OCI-LY7 (cell line): ENCODE results near the gene ZFYVE28. TPM values are rescaled to one million over a fixed set of nuclear protein-coding genes. Genes with fewer than 3 reads are reported as not detected.

ENCODE experiments used
- BruUV-seq: library from RNA; stranded (reverse); fragments of 400-500 nt; replicated peaks from 2 replicates; lab custom pipeline; 2021; lab: Mats Ljungman, UMichigan
- CTCF ChIA-PET: fragments of 300-600 bp; sonication (Branson Sonifier 250); formaldehyde crosslinking; loops from one replicate; lab custom pipeline; 2022; ENCODE audit warnings: antibody characterized with exemption; ENCODE audit not compliant: unreplicated experiment; lab: Charles Lee
- POLR2A ChIA-PET: fragments of 300-600 bp; sonication (Branson Sonifier 250); formaldehyde crosslinking; loops from one replicate; lab custom pipeline; 2022; ENCODE audit warnings: antibody characterized with exemption; lab: Charles Lee
- DNase-seq: peaks from one replicate; pipeline ENCODE4 v3.0.0-alpha.2; 2015; ENCODE audit warnings: low spot score
- H2AFZ ChIP-seq: fragments of 200-600 bp; sonication (generic), shearing (Covaris generic); 2 replicates; pipeline ENCODE4 v1.6.1; 2014; ENCODE audit warnings: mild to moderate bottlenecking, antibody characterized with exemption, low read length, moderate library complexity
- H3K27ac ChIP-seq: fragments of 200-600 bp; sonication (generic); 2 replicates; pipeline ENCODE4 v1.5.1; 2014; ENCODE audit warnings: mixed run types, low read depth, mild to moderate bottlenecking, moderate library complexity, low read length, inconsistent platforms; ENCODE audit not compliant: poor library complexity, severe bottlenecking
- H3K36me3 ChIP-seq: fragments of 200-600 bp; sonication (generic); 2 replicates; pipeline ENCODE4 v1.6.1; 2014; ENCODE audit warnings: mild to moderate bottlenecking, antibody characterized with exemption, low read length, moderate library complexity, mixed read lengths; ENCODE audit not compliant: insufficient read depth
- H3K4me1 ChIP-seq: fragments of 200-600 bp; sonication (generic); 2 replicates; pipeline ENCODE4 v1.5.1; 2014; ENCODE audit warnings: mild to moderate bottlenecking, low read length; ENCODE audit not compliant: insufficient read depth, poor library complexity, severe bottlenecking
- H3K4me2 ChIP-seq: fragments of 200-600 bp; sonication (generic); 2 replicates; pipeline ENCODE4 v1.6.1; 2014; ENCODE audit warnings: mild to moderate bottlenecking, low read length
- H3K4me3 ChIP-seq: fragments of 200-600 bp; sonication (generic); 2 replicates; pipeline ENCODE4 v1.5.1; 2014; ENCODE audit warnings: mild to moderate bottlenecking, low read depth, low read length; ENCODE audit not compliant: poor library complexity, severe bottlenecking
- H3K79me2 ChIP-seq: fragments of 200-600 bp; sonication (generic); 2 replicates; pipeline ENCODE4 v1.6.1; 2016; ENCODE audit warnings: low read depth, mild to moderate bottlenecking, low read length, moderate library complexity, mixed read lengths; ENCODE audit not compliant: insufficient read depth
- H3K9me2 ChIP-seq: fragments of 200-600 bp; sonication (generic); 2 replicates; pipeline ENCODE4 v1.6.1; 2016; ENCODE audit warnings: mild to moderate bottlenecking, low read length, mixed read lengths; ENCODE audit not compliant: insufficient read depth
- H3K9me3 ChIP-seq: fragments of 200-600 bp; sonication (generic); 2 replicates; pipeline ENCODE4 v1.6.1; 2014; ENCODE audit warnings: mild to moderate bottlenecking, mixed run types, low read length, mixed read lengths
- H4K20me1 ChIP-seq: fragments of 200-600 bp; sonication (generic); 2 replicates; pipeline ENCODE4 v1.6.1; 2014; ENCODE audit warnings: mild to moderate bottlenecking, antibody characterized with exemption, low read length, moderate library complexity, mixed read lengths; ENCODE audit not compliant: insufficient read depth
- EZH2phosphoT487 ChIP-seq: fragments of 200-600 bp; sonication (generic); IDR thresholded peaks from 2 replicates; pipeline ENCODE4 v1.6.1; 2018; ENCODE audit warnings: low read depth, borderline replicate concordance, mild to moderate bottlenecking, mixed run types, antibody characterized with exemption, low read length, moderate library complexity, mixed read lengths
- intact Hi-C: fragments of 100-400 bp; cut with micrococcal nuclease; formaldehyde crosslinking; loops from one replicate; pipeline ENCODE4 v1.10.0; 2022; ENCODE audit not compliant: unreplicated experiment
- total RNA-seq, 2 experiments: library from RNA; depleted of rRNA in 1 of 2; stranded (reverse); fragments of >200 nt in 1 of 2; shearing (Covaris generic) in 1 of 2; gene quantifications; 2 replicates each; pipeline ENCODE4 v1.2.3, GENCODE V29; 2014 to 2022
- TF ChIP-seq, protein P1 (sequence below): fragments of 200-600 bp; sonication (generic); conservative IDR thresholded peaks from 2 replicates; pipeline ENCODE4 v1.5.1; 2014; ENCODE audit warnings: mild to moderate bottlenecking, antibody characterized with exemption, low read length, moderate library complexity, mixed read lengths

The ZFYVE28 gene
- total RNA-seq, 2 experiments from 2014 or later: 0.32 TPM; not detected in 1

DNA sequence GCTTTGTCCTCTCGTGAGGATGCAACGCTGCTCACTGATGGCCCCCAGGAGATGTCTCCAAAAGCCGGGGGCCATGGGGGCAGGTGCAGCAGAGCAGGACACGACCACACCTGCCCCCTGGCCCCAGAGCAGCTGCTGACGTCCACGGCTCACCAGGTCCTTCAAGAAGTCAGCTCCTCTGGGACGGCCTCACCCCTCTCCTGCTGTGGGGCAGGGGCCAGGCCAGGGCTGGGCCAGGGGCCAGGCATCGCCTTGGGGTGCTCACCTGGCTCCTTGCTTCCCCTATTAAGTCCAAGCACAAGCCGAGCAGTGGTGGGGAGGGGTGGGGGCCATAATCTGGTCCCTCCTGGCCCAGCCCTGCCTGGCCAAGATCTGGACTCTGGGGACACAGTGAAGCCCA is 128.0 kb downstream of the ZFYVE28 start:
- no peaks in the 10 kb centered on the region for H3K79me2 ChIP-seq
- peak overlapping the region; percentile 38 for H3K27ac ChIP-seq
- no TSS peak for BruUV-seq
- CTCF ChIA-PET: interaction anchor here (0.6 kb wide), 1 partner anchor 68 kb away, joined by 3 read pairs; no protein-coding TSS in a partner anchor
- peak overlapping the region; percentile 83 for H2AFZ ChIP-seq
- H4K20me1 ChIP-seq: no peaks in the 10 kb centered on the region
- H3K4me2 ChIP-seq: peak overlapping the region; percentile 31
- intact Hi-C loops: loop anchor here (5.0 kb wide), 1 partner anchor 48 kb away; the partner anchor contains the start of genes HAUS3 and POLN
- peaks cover 17% of the 10 kb centered on the region for H3K4me1 ChIP-seq
- no peak overlapping the region for H3K4me3 ChIP-seq
- DNase-seq: no peak
- H3K9me2 ChIP-seq: no peaks in the 10 kb centered on the region
- no peaks in the 10 kb centered on the region for H3K36me3 ChIP-seq
- TF ChIP-seq EZH2phosphoT487: no peak
- TF ChIP-seq, protein P1, sequence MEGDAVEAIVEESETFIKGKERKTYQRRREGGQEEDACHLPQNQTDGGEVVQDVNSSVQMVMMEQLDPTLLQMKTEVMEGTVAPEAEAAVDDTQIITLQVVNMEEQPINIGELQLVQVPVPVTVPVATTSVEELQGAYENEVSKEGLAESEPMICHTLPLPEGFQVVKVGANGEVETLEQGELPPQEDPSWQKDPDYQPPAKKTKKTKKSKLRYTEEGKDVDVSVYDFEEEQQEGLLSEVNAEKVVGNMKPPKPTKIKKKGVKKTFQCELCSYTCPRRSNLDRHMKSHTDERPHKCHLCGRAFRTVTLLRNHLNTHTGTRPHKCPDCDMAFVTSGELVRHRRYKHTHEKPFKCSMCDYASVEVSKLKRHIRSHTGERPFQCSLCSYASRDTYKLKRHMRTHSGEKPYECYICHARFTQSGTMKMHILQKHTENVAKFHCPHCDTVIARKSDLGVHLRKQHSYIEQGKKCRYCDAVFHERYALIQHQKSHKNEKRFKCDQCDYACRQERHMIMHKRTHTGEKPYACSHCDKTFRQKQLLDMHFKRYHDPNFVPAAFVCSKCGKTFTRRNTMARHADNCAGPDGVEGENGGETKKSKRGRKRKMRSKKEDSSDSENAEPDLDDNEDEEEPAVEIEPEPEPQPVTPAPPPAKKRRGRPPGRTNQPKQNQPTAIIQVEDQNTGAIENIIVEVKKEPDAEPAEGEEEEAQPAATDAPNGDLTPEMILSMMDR: no peak
- no peaks in the 10 kb centered on the region for H3K9me3 ChIP-seq
- POLR2A ChIA-PET: interaction anchor here (1.0 kb wide), 1 partner anchor 8 kb away, joined by 3 read pairs; no protein-coding TSS in a partner anchor

DNA sequence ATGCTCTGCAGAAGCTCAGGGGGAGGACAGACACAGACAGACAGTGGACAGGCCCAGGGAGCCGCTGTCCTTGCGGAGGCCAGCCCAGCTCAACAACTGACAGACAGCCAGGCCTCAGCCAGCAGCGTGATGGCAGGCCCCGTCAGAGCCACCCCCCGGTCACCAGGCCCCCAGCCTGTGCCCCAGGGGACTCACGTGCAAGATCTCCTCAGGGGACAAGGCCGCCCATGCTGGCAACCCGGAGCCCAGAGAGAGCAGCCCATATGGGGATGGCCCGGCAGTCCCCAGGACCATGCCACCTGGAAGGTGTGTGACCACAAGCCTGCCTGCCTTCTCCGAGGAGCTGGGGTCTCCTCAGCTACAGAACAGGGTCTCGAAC is 128.5 kb downstream of the ZFYVE28 start:
- no peaks in the 10 kb centered on the region for H3K9me3 ChIP-seq
- intact Hi-C loops: loop anchor here (5.0 kb wide), 1 partner anchor 48 kb away; the partner anchor contains the start of genes HAUS3 and POLN
- no peak overlapping the region for H2AFZ ChIP-seq
- H3K9me2 ChIP-seq: no peaks in the 10 kb centered on the region
- H3K27ac ChIP-seq: no peak overlapping the region
- BruUV-seq: no TSS peak
- CTCF ChIA-PET: interaction anchor here (0.6 kb wide), 2 partner anchors 67 to 131 kb away, joined by 3 read pairs; no protein-coding TSS in a partner anchor
- TF ChIP-seq EZH2phosphoT487: no peak
- TF ChIP-seq, protein P1: no peak
- no peak overlapping the region for H3K4me2 ChIP-seq
- no peak overlapping the region for H3K4me3 ChIP-seq
- no peak for DNase-seq
- H3K36me3 ChIP-seq: no peaks in the 10 kb centered on the region
- no peaks in the 10 kb centered on the region for H4K20me1 ChIP-seq
- POLR2A ChIA-PET: no interaction called here
- H3K4me1 ChIP-seq: peaks cover 17% of the 10 kb centered on the region
- no peaks in the 10 kb centered on the region for H3K79me2 ChIP-seq

DNA sequence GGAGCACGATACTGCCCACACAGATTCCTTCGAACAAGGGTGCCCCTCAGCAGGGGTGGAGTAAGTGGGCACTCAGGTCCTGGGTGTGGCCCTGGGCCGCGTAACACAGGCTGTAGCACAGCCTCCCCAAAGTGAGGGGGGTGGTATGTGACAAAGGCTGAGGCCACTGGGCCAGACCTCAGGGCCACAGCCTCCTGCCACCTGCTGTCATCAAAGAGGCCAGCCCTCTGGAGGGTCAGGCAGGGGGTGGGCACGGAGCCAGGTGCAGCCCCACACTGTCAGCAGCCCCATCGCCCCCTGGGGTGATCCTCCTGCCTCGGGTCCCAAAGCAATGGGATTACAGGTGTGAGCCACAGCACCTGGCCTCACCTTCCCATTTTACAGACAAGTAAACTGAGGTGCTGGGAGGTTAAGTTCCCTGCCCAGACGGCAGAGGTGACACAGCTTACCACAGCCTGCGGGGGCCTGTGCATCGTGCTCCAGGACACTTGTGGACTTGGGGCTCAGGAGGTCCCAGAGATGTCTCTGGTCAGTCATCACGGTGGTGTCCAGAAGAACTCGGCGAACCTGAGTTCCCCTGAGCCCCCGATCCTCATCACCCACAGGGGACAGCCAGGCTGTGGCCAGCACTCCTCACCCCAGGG is 129.0 kb downstream of the ZFYVE28 start:
- BruUV-seq: no TSS peak
- intact Hi-C loops: no loop called here
- H4K20me1 ChIP-seq: no peaks in the 10 kb centered on the region
- no peaks in the 10 kb centered on the region for H3K9me3 ChIP-seq
- H2AFZ ChIP-seq: no peak overlapping the region
- CTCF ChIA-PET: interaction anchor here (0.6 kb wide), 1 partner anchor 131 kb away, joined by 3 read pairs; no protein-coding TSS in a partner anchor
- no peak for DNase-seq
- H3K27ac ChIP-seq: no peak overlapping the region
- no peak overlapping the region for H3K4me2 ChIP-seq
- POLR2A ChIA-PET: no interaction called here
- H3K79me2 ChIP-seq: no peaks in the 10 kb centered on the region
- peaks cover 17% of the 10 kb centered on the region for H3K4me1 ChIP-seq
- TF ChIP-seq, protein P1: no peak
- no peak for TF ChIP-seq EZH2phosphoT487
- no peaks in the 10 kb centered on the region for H3K36me3 ChIP-seq
- H3K9me2 ChIP-seq: no peaks in the 10 kb centered on the region
- H3K4me3 ChIP-seq: no peak overlapping the region
